A549 (cell line): ENCODE results near the gene TJP2. TPM values are rescaled to one million over a fixed set of nuclear protein-coding genes. Genes with fewer than 3 reads are reported as not detected.

ENCODE experiments used
- ATAC-seq, 2 experiments: fragments of 200-7000 bp in 1 of 2; fragments of >200 bp in 1 of 2; cut with Nextera tagmentation in 1 of 2; cut with Tn5 transposase in 1 of 2; 3 replicates each; pipeline versions ENCODE4 v1.8.0 to v1.9.1; 2018 to 2020; ENCODE audit warnings: mild to moderate bottlenecking in 1 of 2, moderate library complexity in 1 of 2
- CTCF ChIA-PET: fragments of 300-600 bp; sonication (Branson Sonifier 250); formaldehyde crosslinking; extraction: SDS; loops from one replicate; lab custom pipeline; 2021; ENCODE audit warnings: antibody characterized with exemption, inconsistent platforms; lab: Yijun Ruan, JAX
- POLR2A ChIA-PET: fragments of 350-600 bp; formaldehyde crosslinking; extraction: SDS; loops from one replicate; lab custom pipeline; 2021; ENCODE audit warnings: antibody characterized with exemption, inconsistent platforms; lab: Yijun Ruan, JAX
- DNase-seq, 2 experiments: peaks; one replicate each; pipeline versions ENCODE4 v3.0.0 to v3.0.0-alpha.2; 2011 to 2016; ENCODE audit warnings: low read depth in 1 of 2, low spot score in 1 of 2
- FAIRE-seq: peaks from 2 replicates; lab custom pipeline; 2011; peaks lifted over from hg19 to GRCh38; lab: Jason Lieb, UNC
- H3K27ac ChIP-seq, 2 experiments: fragments of >200 bp; sonication (Bioruptor Twin); formaldehyde crosslinking; 3 replicates each; pipeline ENCODE4 v1.5.1; 2016 to 2017
- H3K4me1 ChIP-seq: fragments of >200 bp; sonication (Bioruptor Twin); formaldehyde crosslinking; 3 replicates; pipeline ENCODE4 v1.6.1; 2016
- H3K4me2 ChIP-seq: fragments of >200 bp; sonication (Bioruptor Twin); formaldehyde crosslinking; 3 replicates; pipeline ENCODE4 v1.6.1; 2016
- H3K4me3 ChIP-seq: fragments of >200 bp; sonication (Bioruptor Twin); formaldehyde crosslinking; 3 replicates; pipeline ENCODE4 v1.5.1; 2016
- H3K9me3 ChIP-seq: fragments of >200 bp; sonication (Bioruptor Twin); formaldehyde crosslinking; 3 replicates; pipeline ENCODE4 v1.6.1; 2016
- BCL3 ChIP-seq: fragments of >200 bp; sonication (Bioruptor Twin); formaldehyde crosslinking; IDR thresholded peaks from 3 replicates; pipeline ENCODE4 v1.6.1; 2016
- BHLHE40 ChIP-seq: IDR thresholded peaks from 2 replicates; pipeline ENCODE4 v1.6.1; 2012; ENCODE audit warnings: low read depth, low read length, inconsistent platforms
- E2F6 ChIP-seq: IDR thresholded peaks from 2 replicates; pipeline ENCODE4 v1.6.1; 2012; ENCODE audit warnings: low read depth, borderline replicate concordance
- EHF ChIP-seq: fragments of 250-450 bp; sonication (Bioruptor Pico); IDR thresholded peaks from 2 replicates; pipeline ENCODE4 v1.5.0; 2020; ENCODE audit warnings: mild to moderate bottlenecking
- EHMT2 ChIP-seq: fragments of 200-600 bp; sonication (generic); IDR thresholded peaks from 2 replicates; pipeline ENCODE4 v1.6.1; 2016; ENCODE audit warnings: antibody characterized with exemption, low read depth, mild to moderate bottlenecking, moderate library complexity
- ELK1 ChIP-seq: fragments of 150-350 bp; IDR thresholded peaks from 2 replicates; pipeline ENCODE4 v1.6.1; 2014; ENCODE audit warnings: low read depth, mild to moderate bottlenecking, low read length
- EP300 ChIP-seq, 2 experiments: fragments of >200 bp; sonication (Bioruptor Twin); formaldehyde crosslinking; IDR thresholded peaks; 2 replicates in 1 of 2; 3 replicates in 1 of 2; pipeline ENCODE4 v1.6.1; 2016 to 2017
- ESRRA ChIP-seq: fragments of 150-350 bp; IDR thresholded peaks from 2 replicates; pipeline ENCODE4 v1.6.1; 2014; ENCODE audit warnings: mild to moderate bottlenecking, low read length, borderline replicate concordance
- FOSL2 ChIP-seq, 2 experiments: fragments of 450-650 bp in 1 of 2; fragments of >200 bp in 1 of 2; sonication (Bioruptor Twin) in 1 of 2; formaldehyde crosslinking; IDR thresholded peaks; 2 replicates each; pipeline versions ENCODE4 v1.5.0 to v1.6.1; 2016 to 2020; ENCODE audit warnings: mild to moderate bottlenecking in 1 of 2, moderate library complexity in 1 of 2
- GATA3 ChIP-seq: IDR thresholded peaks from 2 replicates; pipeline ENCODE4 v1.6.1; 2012; ENCODE audit warnings: borderline replicate concordance
- HEYL ChIP-seq: fragments of 250-450 bp; sonication (Bioruptor Pico); IDR thresholded peaks from 2 replicates; pipeline ENCODE4 v1.8.0; 2021; ENCODE audit warnings: mild to moderate bottlenecking, moderate library complexity
- HOXB13 ChIP-seq: fragments of 250-450 bp; sonication (Bioruptor Pico); IDR thresholded peaks from 2 replicates; pipeline ENCODE4 v1.5.0; 2020; ENCODE audit warnings: low read depth, mild to moderate bottlenecking, moderate library complexity
- JUN ChIP-seq, 2 experiments: fragments of >200 bp; sonication (Bioruptor Twin); formaldehyde crosslinking; IDR thresholded peaks; 2 replicates in 1 of 2; 3 replicates in 1 of 2; pipeline ENCODE4 v1.6.1; 2016 to 2017
- MAFK ChIP-seq: fragments of 450-650 bp; IDR thresholded peaks from 2 replicates; pipeline ENCODE4 v1.6.1; 2014; ENCODE audit not compliant: partially characterized antibody
- MAX ChIP-seq: IDR thresholded peaks from 2 replicates; pipeline ENCODE4 v1.6.1; 2012
- MYC ChIP-seq: IDR thresholded peaks from 2 replicates; pipeline ENCODE4 v1.6.1; 2012; ENCODE audit warnings: mild to moderate bottlenecking, inconsistent platforms, low read length, improper control_type of control experiment, borderline replicate concordance
- NFE2L2 ChIP-seq: fragments of 150-350 bp; conservative IDR thresholded peaks from 2 replicates; pipeline ENCODE4 v1.6.1; 2014; ENCODE audit warnings: low read length
- NPAS2 ChIP-seq: fragments of 250-450 bp; sonication (Bioruptor Pico); IDR thresholded peaks from 2 replicates; pipeline ENCODE4 v1.8.0; 2022; ENCODE audit warnings: mild to moderate bottlenecking, moderate library complexity, borderline replicate concordance
- NR3C1 ChIP-seq: fragments of >200 bp; sonication (Bioruptor Twin); formaldehyde crosslinking; IDR thresholded peaks from 3 replicates; pipeline ENCODE4 v1.6.1; 2017
- RAD21 ChIP-seq, 2 experiments: fragments of >200 bp in 1 of 2; sonication (Bioruptor Twin) in 1 of 2; formaldehyde crosslinking in 1 of 2; IDR thresholded peaks in 1 of 2; conservative IDR thresholded peaks in 1 of 2; 2 replicates in 1 of 2; 3 replicates in 1 of 2; pipeline ENCODE4 v1.6.1; 2012 to 2018; ENCODE audit warnings: inconsistent platforms in 1 of 2
- REST ChIP-seq: fragments of 200-600 bp; sonication (generic); IDR thresholded peaks from 2 replicates; pipeline ENCODE4 v1.6.1; 2016; ENCODE audit warnings: antibody characterized with exemption, mild to moderate bottlenecking, moderate library complexity
- RNF2 ChIP-seq: fragments of 200-600 bp; sonication (generic); IDR thresholded peaks from 2 replicates; pipeline ENCODE4 v1.6.1; 2016; ENCODE audit warnings: low read depth, mild to moderate bottlenecking, antibody characterized with exemption, moderate library complexity, borderline replicate concordance
- SREBF2 ChIP-seq: fragments of 450-650 bp; IDR thresholded peaks from 2 replicates; pipeline ENCODE4 v1.6.1; 2014; ENCODE audit warnings: mild to moderate bottlenecking, moderate library complexity
- TFCP2L1 ChIP-seq: fragments of 250-450 bp; sonication (Bioruptor Pico); IDR thresholded peaks from 2 replicates; pipeline ENCODE4 v1.5.0; 2021; ENCODE audit warnings: mild to moderate bottlenecking
- TP53 ChIP-seq: fragments of 250-450 bp; sonication (Bioruptor Pico); IDR thresholded peaks from 2 replicates; pipeline ENCODE4 v1.5.0; 2021; ENCODE audit warnings: mild to moderate bottlenecking, moderate library complexity
- USF2 ChIP-seq: fragments of 450-650 bp; IDR thresholded peaks from 2 replicates; pipeline ENCODE4 v1.6.1; 2014; ENCODE audit warnings: antibody characterized with exemption
- ZNF302 ChIP-seq: fragments of 250-450 bp; sonication (Bioruptor Pico); IDR thresholded peaks from 2 replicates; pipeline ENCODE4 v1.9.0; 2021; ENCODE audit warnings: inconsistent platforms, mild to moderate bottlenecking, moderate library complexity
- ZSCAN20 ChIP-seq: fragments of 250-450 bp; sonication (Bioruptor Pico); IDR thresholded peaks from 2 replicates; pipeline ENCODE4 v1.8.0; 2022; ENCODE audit warnings: mild to moderate bottlenecking, moderate library complexity
- WGBS: methylation state at CpG from one replicate; pipeline ENCODE4 v1.1.6; 2017; ENCODE audit errors: missing lambda C conversion rate; 5-methylcytosine and 5-hydroxymethylcytosine counted together
- polyA plus RNA-seq, 4 experiments: library from polyadenylated mRNA; depleted of rRNA in 3 of 4; stranded (reverse); fragments of >200 nt; fragmentation: RNase III in 1 of 4; extraction: RNeasy Plus Mini Kit Qiagen cat#74134 plus additional on column Dnase treatment in 1 of 4; gene quantifications; 2 replicates in 3 of 4; 3 replicates in 1 of 4; pipeline ENCODE4 v1.2.3, GENCODE V29; 2011 to 2017

The TJP2 gene
- polyA plus RNA-seq, 2 of the 4 experiments (the other 2 are of a cell fraction) = 1.7 to 3.6 TPM

- Histone ChIP-seq H3K4me3 (no peak overlapping the region), H3K9me3 (no peaks in the 10 kb centered on the region), H3K27ac (no peak overlapping the region), H3K4me1 (no peaks in the 10 kb centered on the region), H3K4me2 (no peak overlapping the region)
- CTCF ChIA-PET = interaction anchor here (1.4 to 11.9 kb wide), 6 partner anchors 12 to 156 kb away, joined by 9 to 237 read pairs (median 22); partner anchors contain the start of gene FXN
- no peak for TF ChIP-seq JUN (IDR thresholded peaks at IDR 0.05)
- no peak for TF ChIP-seq ELK1
- no peak for TF ChIP-seq RNF2
- TF ChIP-seq EHF (CRISPR knock-in tag) = no peak
- no peak for TF ChIP-seq EP300 (IDR thresholded peaks at IDR 0.05)
- TF ChIP-seq MYC = no peak
- TF ChIP-seq HEYL (CRISPR knock-in tag) = no peak
- no peak for TF ChIP-seq GATA3
- no peak for TF ChIP-seq BCL3
- TF ChIP-seq NPAS2 = no peak
- no peak for TF ChIP-seq USF2
- no peak for TF ChIP-seq REST
- TF ChIP-seq E2F6 = no peak
- no peak for FAIRE-seq
- no peak for ATAC-seq
- DNase-seq = no peak
- 80% methylated on average over 3 of the region's 3 CpGs for WGBS
- POLR2A ChIA-PET = no interaction called here
These were observed 17.2 kb downstream of the TJP2 start for GRCh38 chr9:69191231-69191630.

- 99% methylated on average over 3 of the region's 3 CpGs for WGBS
- Histone ChIP-seq H3K4me2 (no peak overlapping the region), H3K4me3 (no peak overlapping the region), H3K27ac (no peak overlapping the region), H3K4me1 (no peaks in the 10 kb centered on the region), H3K9me3 (no peaks in the 10 kb centered on the region)
- CTCF ChIA-PET = interaction anchor here (0.6 to 11.9 kb wide), 15 partner anchors 8 to 157 kb away, joined by 3 to 237 read pairs (median 14); partner anchors contain the start of genes FXN and TJP2
- FAIRE-seq (no peak), ATAC-seq (no peak), DNase-seq (no peak)
- POLR2A ChIA-PET = no interaction called here
- no peak for TF ChIP-seq HOXB13
- no peak for TF ChIP-seq TP53 (CRISPR knock-in tag)
- TF ChIP-seq FOSL2 (IDR thresholded peaks at IDR 0.05) = no peak
- no peak for TF ChIP-seq FOSL2 (CRISPR knock-in tag; IDR thresholded peaks at IDR 0.05)
- no peak for TF ChIP-seq ZSCAN20 (CRISPR knock-in tag)
- TF ChIP-seq USF2 = no peak
- TF ChIP-seq NFE2L2 = no peak
- TF ChIP-seq RAD21 (conservative IDR thresholded peaks at IDR 0.05 in 1 of 2, IDR thresholded peaks at IDR 0.05 in 1 of 2) = no peak
- no peak for TF ChIP-seq ESRRA
- no peak for TF ChIP-seq EHMT2
- TF ChIP-seq EP300 (IDR thresholded peaks at IDR 0.05) = no peak
- no peak for TF ChIP-seq TFCP2L1 (CRISPR knock-in tag)
- no peak for TF ChIP-seq MAX
- no peak for TF ChIP-seq BHLHE40
- TF ChIP-seq ZNF302 (CRISPR knock-in tag) = no peak
- TF ChIP-seq GATA3 = no peak
- TF ChIP-seq SREBF2 = no peak
- TF ChIP-seq NR3C1 = no peak
- no peak for TF ChIP-seq JUN (IDR thresholded peaks at IDR 0.05)
- TF ChIP-seq EHF (CRISPR knock-in tag) = no peak
- no peak for TF ChIP-seq MAFK
These were observed 18.1 kb downstream of the TJP2 start for GRCh38 chr9:69192214-69192613.
